ENCODE measurements around the gene MATN1. TPM values are rescaled to one million over a fixed set of nuclear protein-coding genes. Genes with fewer than 3 reads are reported as not detected.

Gene MATN1
- polyA plus RNA-seq, 1 donor (not counting 4 experiments of a cell fraction or from before 2014, with no cell fraction given): 0.05 TPM

- Histone ChIP-seq H3K27ac (ENCODE audit: control insufficient read depth, insufficient read depth, low read length) (no peak overlapping the region), H3K9ac (ENCODE audit: control insufficient read depth, extremely low read depth, insufficient read depth, low read length) (no peak overlapping the region), H3K9me1 (ENCODE audit: control insufficient read depth, extremely low read depth, insufficient read depth, low read length) (no peaks in the 10 kb centered on the region), H3K4me2 (ENCODE audit: control insufficient read depth, extremely low read depth, insufficient read depth, low read depth, low read length) (no peak overlapping the region), H3K36me3 (ENCODE audit: control insufficient read depth in 2 of 2, extremely low read depth in 1 of 2, insufficient read depth in 2 of 2, low read length in 2 of 2) (no peaks in the 10 kb centered on the region), H4K20me1 (ENCODE audit: control insufficient read depth, extremely low read depth, insufficient read depth, low read length) (no peaks in the 10 kb centered on the region), H2AFZ (ENCODE audit: control insufficient read depth, low read length) (no peak overlapping the region), H3K4me3 (ENCODE audit: control insufficient read depth in 2 of 3, extremely low read depth in 1 of 3, insufficient read depth in 2 of 3, low read depth in 1 of 3, low read length in 3 of 3) (no peak overlapping the region), H3K27me3 (ENCODE audit: control insufficient read depth, extremely low read depth, insufficient read depth, low read length) (no peaks in the 10 kb centered on the region), H3K9me3 (ENCODE audit: control insufficient read depth, low read depth, low read length) (peaks cover 3% of the 10 kb centered on the region), H3K79me2 (ENCODE audit: control insufficient read depth, insufficient read depth, low read length) (no peaks in the 10 kb centered on the region), H3K4me1 (ENCODE audit: control insufficient read depth, extremely low read depth, insufficient read depth, low read length) (no peaks in the 10 kb centered on the region)
- dilution Hi-C loops (cut with MboI; ENCODE audit: extremely low pct_ligation_motif_present, low sequenced_read_pairs): no loop called here
- TF ChIP-seq CTCF (optimal IDR thresholded peaks at IDR 0.05 in 1 of 3, IDR thresholded peaks at IDR 0.05 in 1 of 3, conservative IDR thresholded peaks at IDR 0.05 in 1 of 3; ENCODE audit: extremely low read depth in 1 of 3, insufficient read depth in 2 of 3, low read length in 3 of 3): no peak
- no peak for TF ChIP-seq EZH2 (IDR thresholded peaks at IDR 0.05; ENCODE audit: low read length)
- DNase-seq (ENCODE audit: low read depth, low spot score): no peak
- no peak for FAIRE-seq
Measured at GRCh38 chr1:30734106-30734505, 10.7 kb upstream of the MATN1 start.

- Histone ChIP-seq H3K9ac (ENCODE audit: control insufficient read depth, extremely low read depth, insufficient read depth, low read length) (no peak overlapping the region), H2AFZ (ENCODE audit: control insufficient read depth, low read length) (no peak overlapping the region), H3K9me1 (ENCODE audit: control insufficient read depth, extremely low read depth, insufficient read depth, low read length) (no peaks in the 10 kb centered on the region), H3K79me2 (ENCODE audit: control insufficient read depth, insufficient read depth, low read length) (no peaks in the 10 kb centered on the region), H3K9me3 (ENCODE audit: control insufficient read depth, low read depth, low read length) (peaks cover 3% of the 10 kb centered on the region), H3K27me3 (ENCODE audit: control insufficient read depth, extremely low read depth, insufficient read depth, low read length) (no peaks in the 10 kb centered on the region), H3K27ac (ENCODE audit: control insufficient read depth, insufficient read depth, low read length) (no peak overlapping the region), H3K36me3 (ENCODE audit: control insufficient read depth in 2 of 2, extremely low read depth in 1 of 2, insufficient read depth in 2 of 2, low read length in 2 of 2) (no peaks in the 10 kb centered on the region), H4K20me1 (ENCODE audit: control insufficient read depth, extremely low read depth, insufficient read depth, low read length) (no peaks in the 10 kb centered on the region), H3K4me1 (ENCODE audit: control insufficient read depth, extremely low read depth, insufficient read depth, low read length) (no peaks in the 10 kb centered on the region), H3K4me3 (ENCODE audit: control insufficient read depth in 2 of 3, extremely low read depth in 1 of 3, insufficient read depth in 2 of 3, low read depth in 1 of 3, low read length in 3 of 3) (no peak overlapping the region), H3K4me2 (ENCODE audit: control insufficient read depth, extremely low read depth, insufficient read depth, low read depth, low read length) (no peak overlapping the region)
- dilution Hi-C loops (cut with MboI; ENCODE audit: extremely low pct_ligation_motif_present, low sequenced_read_pairs): no loop called here
- no peak for DNase-seq (ENCODE audit: low read depth, low spot score)
- TF ChIP-seq EZH2 (IDR thresholded peaks at IDR 0.05; ENCODE audit: low read length) (no peak), CTCF (optimal IDR thresholded peaks at IDR 0.05 in 1 of 3, IDR thresholded peaks at IDR 0.05 in 1 of 3, conservative IDR thresholded peaks at IDR 0.05 in 1 of 3; ENCODE audit: extremely low read depth in 1 of 3, insufficient read depth in 2 of 3, low read length in 3 of 3) (no peak)
- FAIRE-seq: no peak
Measured at GRCh38 chr1:30733493-30733892, 10.1 kb upstream of the MATN1 start.

All from keratinocyte (primary cell).